HCT116 (cell line): Measurements from ENCODE around the gene TNFSF9. TPM values are rescaled to one million over a fixed set of nuclear protein-coding genes. Genes with fewer than 3 reads are reported as not detected.
A peak's percentile ranks its signal among the peaks of the same experiment; 100 is the strongest.

Source experiments
- ATAC-seq: fragments of 200-7000 bp; cut with Tn5 transposase; 2 replicates; pipeline ENCODE4 v1.9.1; 2020; ENCODE audit warnings: mild to moderate bottlenecking, moderate library complexity
- BruUV-seq: library from RNA; stranded (reverse); fragments of 400-500 nt; replicated peaks from 2 replicates; lab custom pipeline; 2021; lab: Mats Ljungman, UMichigan
- CTCF ChIA-PET: fragments of 300-600 bp; sonication (Branson Sonifier 250); formaldehyde crosslinking; loops from one replicate; lab custom pipeline; 2021; ENCODE audit warnings: antibody characterized with exemption; lab: Charles Lee
- POLR2A ChIA-PET: fragments of 300-600, 350-600 bp; sonication (Branson Sonifier 250); formaldehyde crosslinking; loops from one replicate; lab custom pipeline; 2021; ENCODE audit warnings: antibody characterized with exemption; lab: Charles Lee
- RAD21 ChIA-PET, 2 experiments: fragments of 300-600 bp; sonication (Branson Sonifier 250); formaldehyde crosslinking; loops; one replicate each; lab custom pipeline; 2023; ENCODE audit warnings: low total read pairs in 2 of 2; ENCODE audit not compliant: uncharacterized antibody in 2 of 2, unreplicated experiment in 2 of 2, low non-redundant PET in 1 of 2; lab: Charles Lee
- DNase-seq: peaks from one replicate; pipeline ENCODE4 v3.0.0-alpha.2; 2010; ENCODE audit warnings: low read depth, low spot score
- H2AFZ ChIP-seq: fragments of 200-600 bp; shearing (Covaris generic), sonication (generic); 2 replicates; pipeline ENCODE4 v1.6.1; 2017; ENCODE audit warnings: low read depth, mixed run types, mixed read lengths, antibody characterized with exemption, low read length; ENCODE audit not compliant: poor library complexity, severe bottlenecking
- H3K27ac ChIP-seq: 2 replicates; pipeline ENCODE4 v1.5.1; 2012; ENCODE audit warnings: low read depth, low read length
- H3K27me3 ChIP-seq: fragments of 200-600 bp; sonication (generic); 2 replicates; pipeline ENCODE4 v1.6.1; 2016; ENCODE audit warnings: mixed run types, low read length, mixed read lengths; ENCODE audit not compliant: insufficient read depth
- H3K36me3 ChIP-seq, 2 experiments: fragments of 200-500 bp in 1 of 2; fragments of 200-600 bp in 1 of 2; sonication (Bioruptor generic) in 1 of 2; sonication (generic) in 1 of 2; 2 replicates each; pipeline versions ENCODE4 v1.5.1 to v1.6.1; 2014 to 2016; ENCODE audit warnings: low read length in 2 of 2, inconsistent platforms in 1 of 2, mixed read lengths in 1 of 2, mixed run types in 1 of 2; ENCODE audit not compliant: insufficient read depth in 2 of 2, control insufficient read depth in 1 of 2
- H3K4me1 ChIP-seq, 2 experiments: fragments of 200-600 bp in 1 of 2; sonication (generic) in 1 of 2; 2 replicates each; pipeline versions ENCODE4 v1.5.1 to v1.6.1; 2012 to 2017; ENCODE audit warnings: low read length in 2 of 2, inconsistent platforms in 1 of 2, mild to moderate bottlenecking in 1 of 2, mixed read lengths in 1 of 2, mixed run types in 1 of 2, moderate library complexity in 1 of 2; ENCODE audit not compliant: insufficient read depth in 2 of 2, control insufficient read depth in 1 of 2
- H3K4me2 ChIP-seq: fragments of 200-600 bp; sonication (generic); 2 replicates; pipeline ENCODE4 v1.6.1; 2017; ENCODE audit warnings: mixed run types, low read length, mixed read lengths
- H3K4me3 ChIP-seq, 2 experiments: fragments of 200-600 bp in 1 of 2; sonication (generic) in 1 of 2; replicated peaks in 1 of 2; 2 replicates each; pipeline ENCODE4 v1.5.1; 2011 to 2016; ENCODE audit warnings: low read length in 2 of 2, control low read depth in 1 of 2, low read depth in 1 of 2, mild to moderate bottlenecking in 1 of 2, mixed read lengths in 1 of 2, mixed run types in 1 of 2
- H3K79me2 ChIP-seq: fragments of 200-600 bp; sonication (generic); 2 replicates; pipeline ENCODE4 v1.6.1; 2017; ENCODE audit warnings: mild to moderate bottlenecking, mixed run types, low read length, moderate library complexity, mixed read lengths; ENCODE audit not compliant: insufficient read depth
- H3K9ac ChIP-seq: fragments of 200-600 bp; sonication (generic); 2 replicates; pipeline ENCODE4 v1.6.1; 2016; ENCODE audit warnings: low read length, mixed read lengths
- H3K9me2 ChIP-seq: fragments of 200-600 bp; sonication (generic), shearing (Covaris generic); 2 replicates; pipeline ENCODE4 v1.6.1; 2017; ENCODE audit warnings: mixed run types, mild to moderate bottlenecking, moderate library complexity; ENCODE audit not compliant: insufficient read depth
- H3K9me3 ChIP-seq, 2 experiments: fragments of 200-500 bp in 1 of 2; fragments of 200-600 bp in 1 of 2; sonication (Bioruptor generic) in 1 of 2; sonication (generic) in 1 of 2; 2 replicates each; pipeline ENCODE4 v1.6.1; 2014 to 2017; ENCODE audit warnings: low read length in 2 of 2, mixed read lengths in 2 of 2, inconsistent platforms in 1 of 2, low read depth in 1 of 2, mild to moderate bottlenecking in 1 of 2, mixed run types in 1 of 2, moderate library complexity in 1 of 2; ENCODE audit not compliant: control insufficient read depth in 1 of 2, insufficient read depth in 1 of 2
- H4K20me1 ChIP-seq: fragments of 200-600 bp; sonication (generic), shearing (Covaris generic); 2 replicates; pipeline ENCODE4 v1.6.1; 2017; ENCODE audit warnings: mixed run types, mild to moderate bottlenecking, moderate library complexity; ENCODE audit not compliant: insufficient read depth
- ELF1 ChIP-seq: IDR thresholded peaks from 2 replicates; pipeline ENCODE4 v1.6.1; 2012; ENCODE audit warnings: low read depth, borderline replicate concordance
- EZH2 ChIP-seq: fragments of 200-600 bp; sonication (generic); IDR thresholded peaks from 2 replicates; pipeline ENCODE4 v1.6.1; 2017; ENCODE audit warnings: antibody characterized with exemption, mixed run types
- POLR2A ChIP-seq: IDR thresholded peaks from 2 replicates; pipeline ENCODE4 v1.7.0; 2011; ENCODE audit warnings: borderline replicate concordance; ENCODE audit not compliant: insufficient read depth, insufficient read length; ENCODE audit errors: extremely low read depth
- YY1 ChIP-seq: IDR thresholded peaks from 2 replicates; pipeline ENCODE4 v1.6.1; 2011; ENCODE audit warnings: low read length, low read depth, moderate library complexity, mild to moderate bottlenecking; ENCODE audit not compliant: insufficient replicate concordance; ENCODE audit errors: extremely low read depth
- intact Hi-C: fragments of 100-400 bp; cut with micrococcal nuclease; formaldehyde crosslinking; loops from 2 replicates; pipeline ENCODE4 v1.10.0; 2022
- total RNA-seq: library from RNA; stranded (reverse); gene quantifications from one replicate; pipeline ENCODE4 v1.2.1, GENCODE V29; 2021; ENCODE audit not compliant: unreplicated experiment
- TF ChIP-seq, protein P1 (sequence below): IDR thresholded peaks from 2 replicates; pipeline ENCODE4 v1.6.1; 2012
- TF ChIP-seq, protein P2 (sequence below), 3 experiments: fragments of 200-600 bp in 1 of 3; sonication (generic) in 1 of 3; IDR thresholded peaks in 2 of 3; conservative IDR thresholded peaks in 1 of 3; 2 replicates each; pipeline ENCODE4 v1.5.1; 2012 to 2017; ENCODE audit warnings: low read depth in 2 of 3, low read length in 2 of 3, antibody characterized with exemption in 1 of 3, borderline replicate concordance in 1 of 3, control low read depth in 1 of 3, mild to moderate bottlenecking in 1 of 3, mixed read lengths in 1 of 3, mixed run types in 1 of 3, moderate library complexity in 1 of 3; ENCODE audit not compliant: insufficient read depth in 1 of 3

Gene TNFSF9
- total RNA-seq, 1 experiment from 2014 or later, result 25.1 TPM

DNA sequence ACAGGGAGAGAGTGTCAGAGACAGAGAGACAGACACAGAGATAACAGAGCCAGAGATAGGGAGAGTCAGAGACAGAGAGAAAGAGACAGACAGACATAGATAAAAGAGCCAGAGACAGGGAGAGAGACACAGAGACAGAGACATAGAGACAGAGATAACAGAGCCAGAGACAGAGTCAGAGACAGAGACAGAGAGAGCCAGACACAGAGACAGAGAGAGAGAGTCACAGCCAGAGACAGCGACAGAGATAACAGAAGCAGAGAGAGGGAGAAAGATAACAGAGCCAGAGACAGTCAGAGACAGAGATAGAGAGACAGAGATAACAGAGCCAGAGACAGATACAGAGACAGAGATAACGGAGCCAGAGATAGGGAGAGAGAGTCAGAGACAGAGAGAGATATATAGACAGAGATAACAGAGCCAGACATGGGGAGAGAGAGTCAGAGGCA lies 865 bp upstream of the TNFSF9 start:
- Histone ChIP-seq H3K36me3 (peaks cover 6 to 8% of the 10 kb centered on the region in 2 experiments; a peak in 2 of 4 replicates), H3K9me3 (no peaks in the 10 kb centered on the region), H3K27ac (peak overlapping the region; percentile 68), H3K79me2 (peaks cover 27% of the 10 kb centered on the region), H3K9me2 (no peaks in the 10 kb centered on the region), H3K27me3 (no peaks in the 10 kb centered on the region), H4K20me1 (no peaks in the 10 kb centered on the region), H2AFZ (no peak overlapping the region), H3K4me1 (peaks cover 10 to 30% of the 10 kb centered on the region in 2 experiments), H3K4me3 (peak overlapping the region; percentile 91 to 95), H3K4me2 (peak overlapping the region; percentile 97), H3K9ac (peak overlapping the region; percentile 95)
- RAD21 ChIA-PET, result no interaction called here
- CTCF ChIA-PET, result interaction anchor here (1.2 kb wide), 1 partner anchor 14 kb away, joined by 7 read pairs; no protein-coding TSS in a partner anchor
- intact Hi-C loops, result no loop called here
- TF ChIP-seq, protein P1, sequence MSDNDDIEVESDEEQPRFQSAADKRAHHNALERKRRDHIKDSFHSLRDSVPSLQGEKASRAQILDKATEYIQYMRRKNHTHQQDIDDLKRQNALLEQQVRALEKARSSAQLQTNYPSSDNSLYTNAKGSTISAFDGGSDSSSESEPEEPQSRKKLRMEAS, result 0 out of 2 replicates have a peak, but pooled peaks have one; percentile 10
- TF ChIP-seq EZH2, result no peak
- no peak for TF ChIP-seq YY1
- no peak for TF ChIP-seq ELF1
- TF ChIP-seq, protein P2, sequence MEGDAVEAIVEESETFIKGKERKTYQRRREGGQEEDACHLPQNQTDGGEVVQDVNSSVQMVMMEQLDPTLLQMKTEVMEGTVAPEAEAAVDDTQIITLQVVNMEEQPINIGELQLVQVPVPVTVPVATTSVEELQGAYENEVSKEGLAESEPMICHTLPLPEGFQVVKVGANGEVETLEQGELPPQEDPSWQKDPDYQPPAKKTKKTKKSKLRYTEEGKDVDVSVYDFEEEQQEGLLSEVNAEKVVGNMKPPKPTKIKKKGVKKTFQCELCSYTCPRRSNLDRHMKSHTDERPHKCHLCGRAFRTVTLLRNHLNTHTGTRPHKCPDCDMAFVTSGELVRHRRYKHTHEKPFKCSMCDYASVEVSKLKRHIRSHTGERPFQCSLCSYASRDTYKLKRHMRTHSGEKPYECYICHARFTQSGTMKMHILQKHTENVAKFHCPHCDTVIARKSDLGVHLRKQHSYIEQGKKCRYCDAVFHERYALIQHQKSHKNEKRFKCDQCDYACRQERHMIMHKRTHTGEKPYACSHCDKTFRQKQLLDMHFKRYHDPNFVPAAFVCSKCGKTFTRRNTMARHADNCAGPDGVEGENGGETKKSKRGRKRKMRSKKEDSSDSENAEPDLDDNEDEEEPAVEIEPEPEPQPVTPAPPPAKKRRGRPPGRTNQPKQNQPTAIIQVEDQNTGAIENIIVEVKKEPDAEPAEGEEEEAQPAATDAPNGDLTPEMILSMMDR (IDR thresholded peaks at IDR 0.05 in 2 of 3, conservative IDR thresholded peaks at IDR 0.05 in 1 of 3; ENCODE audit: borderline replicate concordance in 1 of 3, insufficient read depth in 1 of 3, low read depth in 2 of 3, low read length in 2 of 3), result no peak
- TF ChIP-seq POLR2A, result no peak
- no TSS peak for BruUV-seq
- POLR2A ChIA-PET, result interaction anchor here (0.7 to 1.7 kb wide), 11 partner anchors 7 to 333 kb away, joined by 3 to 12 read pairs (median 5); partner anchors contain the start of genes CLPP and GPR108
- no peak for DNase-seq
- no peak for ATAC-seq
